H1 (cell line): ENCODE measurements around the gene PAX4. TPM values are rescaled to one million over a fixed set of nuclear protein-coding genes. Genes with fewer than 3 reads are reported as not detected.

Experiments
- CTCF ChIA-PET: fragments of 300-600 bp; sonication (Branson Sonifier 250); formaldehyde crosslinking; loops from one replicate; lab custom pipeline; 2021; ENCODE audit not compliant: partially characterized antibody; lab: Charles Lee
- POLR2A ChIA-PET: fragments of 300-600 bp; sonication (Branson Sonifier 250); formaldehyde crosslinking; loops from one replicate; lab custom pipeline; 2021; ENCODE audit warnings: inconsistent platforms; ENCODE audit not compliant: partially characterized antibody; lab: Charles Lee
- DNase-seq, 2 experiments: peaks; one replicate each; pipeline versions ENCODE4 v3.0.0 to v3.0.0-alpha.2; 2010 to 2022; ENCODE audit warnings: low spot score in 2 of 2, low read depth in 1 of 2, mixed read lengths in 1 of 2
- FAIRE-seq: peaks from 2 replicates; lab custom pipeline; 2011; peaks lifted over from hg19 to GRCh38; lab: Jason Lieb, UNC
- H2AFZ ChIP-seq: 2 replicates; pipeline ENCODE4 v1.8.1; 2012; ENCODE audit warnings: low read length, inconsistent platforms
- H2AK5ac ChIP-seq: 2 replicates; pipeline ENCODE4 v1.6.1; 2013; ENCODE audit warnings: low read depth, low read length
- H2BK120ac ChIP-seq: replicated peaks from 2 replicates; pipeline ENCODE3; 2013; ENCODE audit warnings: low read depth, low read length, inconsistent platforms
- H2BK12ac ChIP-seq: 2 replicates; pipeline ENCODE4 v1.6.1; 2013; ENCODE audit warnings: low read depth, low read length
- H2BK15ac ChIP-seq: 2 replicates; pipeline ENCODE4 v1.6.1; 2013; ENCODE audit warnings: low read length
- H2BK20ac ChIP-seq: 2 replicates; pipeline ENCODE4 v1.6.1; 2013; ENCODE audit warnings: low read length
- H2BK5ac ChIP-seq: 2 replicates; pipeline ENCODE4 v1.6.1; 2013; ENCODE audit warnings: low read depth, low read length
- H3K14ac ChIP-seq: 2 replicates; pipeline ENCODE4 v1.6.1; 2013; ENCODE audit warnings: inconsistent platforms; ENCODE audit not compliant: insufficient read length
- H3K18ac ChIP-seq: 2 replicates; pipeline ENCODE4 v1.6.1; 2013; ENCODE audit warnings: low read length; ENCODE audit errors: extremely low read depth
- H3K23ac ChIP-seq: 2 replicates; pipeline ENCODE4 v1.6.1; 2013; ENCODE audit warnings: inconsistent platforms; ENCODE audit not compliant: insufficient read length
- H3K23me2 ChIP-seq: 2 replicates; pipeline ENCODE4 v1.6.1; 2013; ENCODE audit warnings: low read depth, low read length
- H3K27ac ChIP-seq: 2 replicates; pipeline ENCODE4 v1.6.1; 2011; ENCODE audit warnings: low read depth, low read length, inconsistent platforms
- H3K27me3 ChIP-seq, 4 experiments: replicated peaks in 1 of 4; 1 replicate in 1 of 4; 2 replicates in 3 of 4; pipeline versions ENCODE4 v1.6.1 to v1.8.1; 2011 to 2013; ENCODE audit warnings: low read length in 3 of 4, mild to moderate bottlenecking in 3 of 4, inconsistent platforms in 2 of 4, mixed read lengths in 2 of 4, moderate library complexity in 1 of 4; ENCODE audit not compliant: control insufficient read depth in 3 of 4, insufficient read depth in 3 of 4; ENCODE audit errors: extremely low read depth in 1 of 4
- H3K36me3 ChIP-seq, 4 experiments: 2 replicates each; pipeline versions ENCODE4 v1.6.1 to v1.8.1; 2011 to 2013; ENCODE audit warnings: mild to moderate bottlenecking in 4 of 4, low read length in 3 of 4, moderate library complexity in 2 of 4, control low read depth in 1 of 4, inconsistent platforms in 1 of 4; ENCODE audit not compliant: insufficient read depth in 4 of 4, control insufficient read depth in 2 of 4
- H3K4ac ChIP-seq: replicated peaks from 2 replicates; pipeline ENCODE3; 2013; ENCODE audit warnings: low read length, low read depth, mixed read lengths, inconsistent platforms; ENCODE audit not compliant: insufficient read length
- H3K4me1 ChIP-seq, 4 experiments: replicated peaks in 1 of 4; 1 replicate in 1 of 4; 2 replicates in 3 of 4; pipeline versions ENCODE4 v1.6.1 to v1.8.1; 2011 to 2013; ENCODE audit warnings: low read length in 3 of 4, inconsistent platforms in 2 of 4, mixed read lengths in 1 of 4; ENCODE audit not compliant: insufficient read depth in 4 of 4, control insufficient read depth in 3 of 4
- H3K4me2 ChIP-seq, 2 experiments: 2 replicates each; pipeline versions ENCODE4 v1.6.1 to v1.8.1; 2011 to 2013; ENCODE audit warnings: low read depth in 2 of 2, low read length in 2 of 2, control low read depth in 1 of 2, inconsistent platforms in 1 of 2, mild to moderate bottlenecking in 1 of 2; ENCODE audit not compliant: insufficient read depth in 1 of 2
- H3K4me3 ChIP-seq, 4 experiments: fragments of 200-600, 300-600 bp in 1 of 4; sonication (generic), shearing (Covaris generic), sonication (Bioruptor Twin) in 1 of 4; 2 replicates each; pipeline versions ENCODE4 v1.5.1 to v1.8.1; 2011 to 2016; ENCODE audit warnings: low read length in 4 of 4, low read depth in 3 of 4, control low read depth in 2 of 4, inconsistent platforms in 2 of 4, mild to moderate bottlenecking in 2 of 4, mixed read lengths in 1 of 4, moderate library complexity in 1 of 4; ENCODE audit not compliant: insufficient read depth in 2 of 4; ENCODE audit errors: extremely low read depth in 1 of 4
- H3K56ac ChIP-seq: replicated peaks from 2 replicates; pipeline ENCODE3; 2013; ENCODE audit warnings: low read depth, mild to moderate bottlenecking, mixed read lengths, low read length, inconsistent platforms; ENCODE audit not compliant: insufficient read length
- H3K79me1 ChIP-seq: 2 replicates; pipeline ENCODE4 v1.6.1; 2013; ENCODE audit warnings: low read depth, low read length, control low read depth
- H3K79me2 ChIP-seq, 2 experiments: 2 replicates each; pipeline versions ENCODE4 v1.6.1 to v1.8.1; 2012 to 2013; ENCODE audit warnings: low read length in 2 of 2, mild to moderate bottlenecking in 2 of 2, inconsistent platforms in 1 of 2; ENCODE audit not compliant: insufficient read depth in 2 of 2, control insufficient read depth in 1 of 2
- H3K9ac ChIP-seq, 4 experiments: replicated peaks in 1 of 4; 1 replicate in 1 of 4; 2 replicates in 3 of 4; pipeline versions ENCODE4 v1.6.1 to v1.8.1; 2011 to 2013; ENCODE audit warnings: low read depth in 3 of 4, low read length in 3 of 4, control low read depth in 2 of 4, mild to moderate bottlenecking in 2 of 4, moderate library complexity in 2 of 4, inconsistent platforms in 1 of 4; ENCODE audit errors: extremely low read depth in 1 of 4
- H3K9me3 ChIP-seq, 2 experiments: 2 replicates each; pipeline versions ENCODE4 v1.6.1 to v1.8.1; 2012 to 2013; ENCODE audit warnings: mild to moderate bottlenecking in 2 of 2, moderate library complexity in 2 of 2, control low read depth in 1 of 2, inconsistent platforms in 1 of 2, low read depth in 1 of 2, low read length in 1 of 2, mixed read lengths in 1 of 2; ENCODE audit not compliant: insufficient read depth in 2 of 2
- H4K20me1 ChIP-seq, 2 experiments: replicated peaks in 1 of 2; 2 replicates each; pipeline versions ENCODE3 to v1.8.1; 2011 to 2013; ENCODE audit warnings: inconsistent platforms in 2 of 2, low read length in 2 of 2, mild to moderate bottlenecking in 1 of 2; ENCODE audit not compliant: insufficient read depth in 2 of 2, control insufficient read depth in 1 of 2
- H4K5ac ChIP-seq: 2 replicates; pipeline ENCODE4 v1.6.1; 2013; ENCODE audit warnings: low read length, low read depth, mixed read lengths, inconsistent platforms; ENCODE audit not compliant: insufficient read length
- H4K8ac ChIP-seq: 2 replicates; pipeline ENCODE4 v1.8.0; 2013; ENCODE audit warnings: mild to moderate bottlenecking, moderate library complexity, low read length, inconsistent platforms; ENCODE audit not compliant: insufficient read depth; ENCODE audit errors: extremely low read depth
- H4K91ac ChIP-seq: replicated peaks from 2 replicates; pipeline ENCODE3; 2013; ENCODE audit warnings: low read length, mixed read lengths, inconsistent platforms; ENCODE audit not compliant: insufficient read length
- CHD1 ChIP-seq: IDR thresholded peaks from 2 replicates; pipeline ENCODE4 v1.6.1; 2012; ENCODE audit warnings: low read depth, low read length, improper control_type of control experiment
- EGR1 ChIP-seq: IDR thresholded peaks from 2 replicates; pipeline ENCODE4 v1.6.1; 2011; ENCODE audit warnings: low read depth, low read length, borderline replicate concordance
- EP300 ChIP-seq, 2 experiments: IDR thresholded peaks; 1 replicate in 1 of 2; 2 replicates in 1 of 2; pipeline ENCODE4 v1.6.1; 2011 to 2012; ENCODE audit warnings: low read depth in 2 of 2, low read length in 2 of 2, mild to moderate bottlenecking in 2 of 2, borderline replicate concordance in 1 of 2, inconsistent platforms in 1 of 2, moderate library complexity in 1 of 2
- HDAC2 ChIP-seq, 2 experiments: fragments of 300-600 bp in 1 of 2; sonication (generic) in 1 of 2; IDR thresholded peaks; 2 replicates each; pipeline ENCODE4 v1.6.1; 2011 to 2012; ENCODE audit warnings: low read depth in 2 of 2, low read length in 2 of 2, mild to moderate bottlenecking in 2 of 2, moderate library complexity in 2 of 2, borderline replicate concordance in 1 of 2, inconsistent platforms in 1 of 2
- JUN ChIP-seq: IDR thresholded peaks from 2 replicates; pipeline ENCODE4 v1.6.1; 2011; ENCODE audit warnings: low read depth, mild to moderate bottlenecking, improper control_type of control experiment, low read length
- RXRA ChIP-seq: IDR thresholded peaks from 2 replicates; pipeline ENCODE4 v1.6.1; 2011; ENCODE audit warnings: low read depth, mild to moderate bottlenecking, low read length, moderate library complexity; ENCODE audit not compliant: insufficient read depth
- SP1 ChIP-seq: IDR thresholded peaks from 2 replicates; pipeline ENCODE4 v1.6.1; 2011; ENCODE audit warnings: low read depth, low read length
- SP2 ChIP-seq: IDR thresholded peaks from 2 replicates; pipeline ENCODE4 v1.6.1; 2012; ENCODE audit warnings: mild to moderate bottlenecking, low read length, inconsistent platforms
- SRF ChIP-seq: IDR thresholded peaks from 2 replicates; pipeline ENCODE4 v1.6.1; 2011; ENCODE audit warnings: mild to moderate bottlenecking, low read depth, low read length, moderate library complexity
- SUZ12 ChIP-seq: fragments of 200-600 bp; sonication (generic); IDR thresholded peaks from 2 replicates; pipeline ENCODE4 v1.6.1; 2012; ENCODE audit warnings: mild to moderate bottlenecking, inconsistent platforms, low read length, moderate library complexity, mixed read lengths
- TAF1 ChIP-seq: IDR thresholded peaks from 2 replicates; pipeline ENCODE4 v1.6.1; 2011; ENCODE audit warnings: mild to moderate bottlenecking, low read depth, low read length
- TAF7 ChIP-seq: optimal IDR thresholded peaks from 2 replicates; pipeline ENCODE3; 2011; ENCODE audit warnings: low read depth, mild to moderate bottlenecking, inconsistent platforms, low read length, moderate library complexity, borderline replicate concordance
- TCF12 ChIP-seq: IDR thresholded peaks from 2 replicates; pipeline ENCODE4 v1.6.1; 2011; ENCODE audit warnings: low read depth, mild to moderate bottlenecking, low read length
- TEAD4 ChIP-seq: IDR thresholded peaks from 2 replicates; pipeline ENCODE4 v1.6.1; 2012; ENCODE audit warnings: low read depth, low read length, inconsistent platforms, mixed read lengths
- YY1 ChIP-seq: IDR thresholded peaks from 2 replicates; pipeline ENCODE4 v1.6.1; 2011; ENCODE audit warnings: low read depth, mild to moderate bottlenecking, low read length
- WGBS, 2 experiments: shearing (Covaris generic) in 1 of 2; methylation state at CpG; one replicate each; pipeline versions ENCODE4 v1.1.6 to v1.1.7; 2013 to 2015; ENCODE audit warnings: low lambda C conversion rate in 2 of 2, mixed read lengths in 2 of 2, inconsistent platforms in 1 of 2, low coverage in 1 of 2, missing lambda C conversion rate in 1 of 2; ENCODE audit not compliant: insufficient replicate concordance in 2 of 2, insufficient coverage in 1 of 2, insufficient read length in 1 of 2; ENCODE audit errors: extremely low coverage in 1 of 2, missing lambda C conversion rate in 1 of 2; 5-methylcytosine and 5-hydroxymethylcytosine counted together
- polyA plus RNA-seq, 7 experiments: library from polyadenylated mRNA; depleted of rRNA in 3 of 7; stranded (reverse) in 5 of 7; unstranded in 2 of 7; fragments of >200 nt in 5 of 7; fragments of 200-250 nt in 2 of 7; gene quantifications; 1 replicate in 5 of 7; 2 replicates in 1 of 7; 4 replicates in 1 of 7; pipeline versions ENCODE4 v1.2.1 to v1.2.3, GENCODE V29; 2011 to 2013; ENCODE audit warnings: missing spikeins in 2 of 7, mixed read lengths in 2 of 7
- total RNA-seq: library from RNA; stranded (reverse); fragmentation: NEBNext Ultra II Directional; extraction: Animal tissue kit (Norgen Biotek cat#: 25700); gene quantifications from 2 replicates; pipeline ENCODE4 v1.2.1, GENCODE V29; 2021

Gene PAX4
- total and polyA plus RNA-seq, 2 of the 8 experiments (the other 6 are each of a cell fraction or from before 2014, with no cell fraction given): 0.20 TPM; not detected in 1

- no peaks in the 10 kb centered on the region for H3K36me3 ChIP-seq
- 92% methylated on average over 6 of the region's 6 CpGs; no CpG with 5 or more reads in 1 of the 2 experiments for WGBS, 2 experiments
- H3K4me2 ChIP-seq: no peak overlapping the region
- H3K27me3 ChIP-seq: peaks cover 0 to 2% (median 0%) of the 10 kb centered on the region in 4 experiments; a peak in 1 of 7 replicates
- H3K14ac ChIP-seq: no peak overlapping the region
- no peak overlapping the region for H2BK5ac ChIP-seq
- H3K9me3 ChIP-seq: no peaks in the 10 kb centered on the region
- H2AK5ac ChIP-seq: no peak overlapping the region
- H4K5ac ChIP-seq: no peak overlapping the region
- H3K9ac ChIP-seq: no peak overlapping the region
- no peak overlapping the region for H3K18ac ChIP-seq
- peaks cover 10% of the 10 kb centered on the region; the same call in 1 of the 2 replicates for H3K23me2 ChIP-seq
- no peak overlapping the region for H3K56ac ChIP-seq
- no peaks in the 10 kb centered on the region for H3K79me2 ChIP-seq
- peaks cover 0 to 2% of the 10 kb centered on the region in 2 experiments for H4K20me1 ChIP-seq
- no peak overlapping the region for H3K4ac ChIP-seq
- no peak for FAIRE-seq
- no peak overlapping the region for H3K23ac ChIP-seq
- CTCF ChIA-PET: interaction anchor here (1.0 to 2.1 kb wide), 7 partner anchors 9 to 90 kb away, joined by 3 to 12 read pairs (median 4); no protein-coding TSS in a partner anchor
- H3K27ac ChIP-seq: no peak overlapping the region
- H2BK120ac ChIP-seq: no peak overlapping the region
- no peak overlapping the region for H3K4me3 ChIP-seq
- H2AFZ ChIP-seq: no peak overlapping the region
- no peak overlapping the region for H4K91ac ChIP-seq
- no peak overlapping the region for H2BK12ac ChIP-seq
- no peak overlapping the region for H2BK15ac ChIP-seq
- H4K8ac ChIP-seq: no peak overlapping the region
- POLR2A ChIA-PET: interaction anchor here (0.9 kb wide), 1 partner anchor 11 kb away, joined by 4 read pairs; no protein-coding TSS in a partner anchor
- H3K79me1 ChIP-seq: no peaks in the 10 kb centered on the region
- no peak for DNase-seq
- H2BK20ac ChIP-seq: no peak overlapping the region
- no peaks in the 10 kb centered on the region for H3K4me1 ChIP-seq
- TF ChIP-seq TCF12 (no peak), SP2 (no peak), SUZ12 (no peak), TEAD4 (no peak), TAF7 (no peak), SP1 (no peak), YY1 (no peak), EP300 (IDR thresholded peaks at IDR 0.05; ENCODE audit: borderline replicate concordance in 1 of 2, low read depth in 2 of 2, low read length in 2 of 2) (no peak), EGR1 (no peak), TAF1 (no peak), HDAC2 (IDR thresholded peaks at IDR 0.05; ENCODE audit: borderline replicate concordance in 1 of 2, low read depth in 2 of 2, low read length in 2 of 2) (no peak), RXRA (no peak), JUN (no peak), SRF (no peak), CHD1 (no peak)
Measured at GRCh38 chr7:127608446-127608845, 9.5 kb downstream of the PAX4 start.
